DOHH2 (cell line): ENCODE data around the gene GDAP2.

Experiments used
- H3F3A ChIP-seq: fragments of 200-600 bp; sonication (generic), shearing (Covaris generic); 2 replicates; pipeline ENCODE4 v1.6.0; 2016; ENCODE audit warnings: antibody characterized with exemption, mild to moderate bottlenecking; ENCODE audit not compliant: control insufficient read depth, insufficient read depth
- H3K27ac ChIP-seq: fragments of 200-600 bp; sonication (generic); 2 replicates; pipeline ENCODE4 v1.5.1; 2014; ENCODE audit warnings: low read depth, mild to moderate bottlenecking, low read length, moderate library complexity
- H3K27me3 ChIP-seq: fragments of 200-600 bp; sonication (generic); 2 replicates; pipeline ENCODE4 v1.6.1; 2014; ENCODE audit warnings: mild to moderate bottlenecking, low read length, mixed read lengths; ENCODE audit not compliant: control insufficient read depth
- H3K36me3 ChIP-seq: fragments of 200-600 bp; sonication (generic); 2 replicates; pipeline ENCODE4 v1.6.1; 2014; ENCODE audit warnings: mild to moderate bottlenecking, low read length, moderate library complexity, mixed read lengths; ENCODE audit not compliant: control insufficient read depth
- H3K4me1 ChIP-seq: fragments of 200-600 bp; sonication (generic); 2 replicates; pipeline ENCODE4 v1.6.1; 2014; ENCODE audit warnings: mild to moderate bottlenecking, low read length, mixed read lengths; ENCODE audit not compliant: control insufficient read depth
- H3K4me2 ChIP-seq: fragments of 200-600 bp; sonication (generic); 2 replicates; pipeline ENCODE4 v1.6.0; 2014; ENCODE audit warnings: mild to moderate bottlenecking, low read length, moderate library complexity
- H3K4me3 ChIP-seq: fragments of 200-600 bp; sonication (generic); 2 replicates; pipeline ENCODE4 v1.5.1; 2014; ENCODE audit warnings: mild to moderate bottlenecking, low read length, mixed read lengths
- H3K79me2 ChIP-seq: fragments of 200-600 bp; sonication (generic); 2 replicates; pipeline ENCODE4 v1.6.1; 2014; ENCODE audit warnings: mild to moderate bottlenecking, low read length, mixed read lengths; ENCODE audit not compliant: control insufficient read depth
- H3K9me2 ChIP-seq: fragments of 200-600 bp; sonication (generic); replicated peaks from 2 replicates; pipeline ENCODE4 v1.6.1; 2014; ENCODE audit warnings: mild to moderate bottlenecking, low read length, mixed read lengths; ENCODE audit not compliant: control insufficient read depth
- H3K9me3 ChIP-seq: fragments of 200-600 bp; sonication (generic); 2 replicates; pipeline ENCODE4 v1.6.1; 2014; ENCODE audit warnings: antibody characterized with exemption, low read length, mixed read lengths; ENCODE audit not compliant: control insufficient read depth, insufficient read depth
- H4K20me1 ChIP-seq: fragments of 200-600 bp; sonication (generic); 2 replicates; pipeline ENCODE4 v1.6.0; 2014; ENCODE audit warnings: low read depth, mild to moderate bottlenecking, antibody characterized with exemption, low read length, moderate library complexity; ENCODE audit not compliant: control insufficient read depth, insufficient read depth
- CTCF ChIP-seq: fragments of 200-600 bp; sonication (generic); IDR thresholded peaks from one replicate; pipeline ENCODE4 v1.5.1; 2014; ENCODE audit warnings: antibody characterized with exemption, mild to moderate bottlenecking, low read depth, low read length; ENCODE audit not compliant: poor library complexity, severe bottlenecking
- EZH2phosphoT487 ChIP-seq: fragments of 200-600 bp; sonication (generic); IDR thresholded peaks from 2 replicates; pipeline ENCODE4 v1.6.1; 2017; ENCODE audit warnings: borderline replicate concordance, mild to moderate bottlenecking, antibody characterized with exemption, low read length, moderate library complexity, mixed read lengths

Gene GDAP2

GRCh38 chr1:117890452-117890851 is 39.0 kb downstream of the GDAP2 start:
- TF ChIP-seq CTCF (no peak), EZH2phosphoT487 (no peak)
- Histone ChIP-seq H3K27me3 (no peaks in the 10 kb centered on the region), H3K36me3 (no peaks in the 10 kb centered on the region), H3K4me1 (no peaks in the 10 kb centered on the region), H3F3A (no peaks in the 10 kb centered on the region), H3K79me2 (no peaks in the 10 kb centered on the region), H4K20me1 (no peaks in the 10 kb centered on the region), H3K4me3 (no peak overlapping the region), H3K27ac (no peak overlapping the region), H3K9me3 (no peaks in the 10 kb centered on the region), H3K9me2 (no peaks in the 10 kb centered on the region), H3K4me2 (no peak overlapping the region)

- no peak overlapping the region for H3K27ac ChIP-seq
- TF ChIP-seq CTCF = no peak
- TF ChIP-seq EZH2phosphoT487 = no peak
- no peak overlapping the region for H3K4me3 ChIP-seq
- no peaks in the 10 kb centered on the region for H3K79me2 ChIP-seq
- H3K27me3 ChIP-seq = no peaks in the 10 kb centered on the region
- H3K36me3 ChIP-seq = no peaks in the 10 kb centered on the region
- no peaks in the 10 kb centered on the region for H3K9me2 ChIP-seq
- no peaks in the 10 kb centered on the region for H3F3A ChIP-seq
- no peak overlapping the region for H3K4me2 ChIP-seq
- H3K9me3 ChIP-seq = no peaks in the 10 kb centered on the region
- no peaks in the 10 kb centered on the region for H3K4me1 ChIP-seq
- H4K20me1 ChIP-seq = no peaks in the 10 kb centered on the region
These were observed 43.2 kb downstream of the GDAP2 start for GRCh38 chr1:117886101-117886795.

- Histone ChIP-seq H3K27ac (no peak overlapping the region), H3K4me2 (no peak overlapping the region), H3K4me3 (no peak overlapping the region), H3K9me2 (no peaks in the 10 kb centered on the region), H3K9me3 (no peaks in the 10 kb centered on the region), H3K36me3 (0 out of 2 replicates have a peak, but pooled peaks cover 4% of the 10 kb centered on the region), H4K20me1 (no peaks in the 10 kb centered on the region), H3K27me3 (no peaks in the 10 kb centered on the region), H3K4me1 (no peaks in the 10 kb centered on the region), H3F3A (no peaks in the 10 kb centered on the region), H3K79me2 (no peaks in the 10 kb centered on the region)
- TF ChIP-seq EZH2phosphoT487 (no peak), CTCF (no peak)
These were observed 45.8 kb downstream of the GDAP2 start for GRCh38 chr1:117883616-117884015.
